Adrenal gland (tissue), 12 donors: Measurements from ENCODE around the gene GPBAR1. TPM values are rescaled to one million over a fixed set of nuclear protein-coding genes. Genes with fewer than 3 reads are reported as not detected.

ENCODE experiments used
- DNase-seq, 7 donors: peaks; one replicate each; pipeline ENCODE4 v3.0.0-alpha.2; 2019 to 2020
- H3K27ac ChIP-seq, 5 donors: fragments of 200-600 bp; sonication (generic) in 4 of 5; 1 replicate in 3 of 5; 2 replicates in 2 of 5; pipeline versions ENCODE4 v1.5.1 to v1.8.0; 2016 to 2020; ENCODE audit warnings: mild to moderate bottlenecking in 1 of 5
- H3K27me3 ChIP-seq: fragments of 200-600 bp; 2 replicates; pipeline ENCODE4 v1.8.0; 2021
- H3K36me3 ChIP-seq, 2 donors: fragments of 200-600 bp; replicated peaks in 1 of 2; 1 replicate in 1 of 2; 2 replicates in 1 of 2; pipeline versions ENCODE4 v1.5.1 to v1.8.0; 2018 to 2022
- H3K4me1 ChIP-seq, 2 donors: fragments of 200-600 bp; replicated peaks in 1 of 2; 1 replicate in 1 of 2; 2 replicates in 1 of 2; pipeline versions ENCODE4 v1.5.1 to v1.8.0; 2018 to 2021
- H3K4me3 ChIP-seq, 4 donors: fragments of 200-600 bp; sonication (generic) in 3 of 4; one replicate each; pipeline ENCODE4 v1.5.1; 2016 to 2018
- H3K9me3 ChIP-seq, 3 donors: fragments of 200-600 bp; sonication (generic) in 1 of 3; replicated peaks in 1 of 3; 1 replicate in 2 of 3; 2 replicates in 1 of 3; pipeline versions ENCODE4 v1.5.1 to v1.8.0; 2016 to 2021
- CTCF ChIP-seq, 6 experiments: fragments of 450-650 bp in 4 of 6; fragments of 200-600 bp in 2 of 6; sonication (generic) in 1 of 6; IDR thresholded peaks; 1 replicate in 5 of 6; 2 replicates in 1 of 6; pipeline versions ENCODE4 v1.5.1 to v1.8.0; 2016 to 2021; ENCODE audit warnings: antibody characterized with exemption in 6 of 6, mild to moderate bottlenecking in 2 of 6, moderate library complexity in 1 of 6
- POLR2A ChIP-seq, 2 donors: fragments of 450-650 bp; IDR thresholded peaks; one replicate each; pipeline ENCODE4 v1.6.1; 2017; ENCODE audit warnings: antibody characterized with exemption in 2 of 2, mild to moderate bottlenecking in 2 of 2, moderate library complexity in 1 of 2
- WGBS, 4 donors: extraction: QIAGEN DNeasy Blood & Tissue Kit in 2 of 4; methylation state at CpG; one replicate each; pipeline versions ENCODE4 v1.1.5 to v1.1.7; 2013 to 2017; 5-methylcytosine and 5-hydroxymethylcytosine counted together
- intact Hi-C, 2 donors: fragments of 100-400 bp; cut with DNase I; formaldehyde crosslinking; loops; one replicate each; pipeline versions ENCODE4 v1.14.1 to v1.15.0; 2022 to 2023
- polyA plus RNA-seq, 3 donors: library from polyadenylated mRNA; stranded (reverse); fragments of 200-250 nt in 2 of 3; fragments of 350-450 nt in 1 of 3; fragmentation: Illumina TruSeq in 1 of 3; extraction: RNeasy Lipid Tissue Mini Kit (QIAGEN cat#74804) in 1 of 3; gene quantifications; one replicate each; pipeline ENCODE4 v1.2.3, GENCODE V29; 2013 to 2014
- total RNA-seq, 9 donors: library from RNA; depleted of rRNA in 4 of 9; stranded (reverse); fragments of >200 nt in 4 of 9; fragments of 120-200 nt in 1 of 9; fragmentation: NEBNext Ultra II Directional in 1 of 9; extraction: Animal tissue kit (Norgen Biotek cat#: 25700) in 1 of 9; gene quantifications; one replicate each; pipeline versions ENCODE4 v1.1.0 to v1.2.4, GENCODE V29; 2013 to 2023
- donor health status: healthy with polysubstance abuse.
- donor health status: Bipolar disorder and iron deficiency.
- donor health status: DM: yes; HTN: yes; CAD: no.
- donor health status: DM: no; HTN: no; CAD: no.
- donor health status: DM: no; HTN: no; CAD: no.
- donor health status: DM: yes; HTN: yes; CAD: no.

The GPBAR1 gene
- total and polyA plus RNA-seq, 12 donors: 0.11 to 15.3 (median 2.9) TPM

GRCh38 chr2:218282173-218282991 is 21.6 kb downstream of the GPBAR1 start:
- H3K4me3 ChIP-seq: no peak overlapping the region
- peaks cover 59 to 63% of the 10 kb centered on the region in 2 donors for H3K4me1 ChIP-seq
- H3K27me3 ChIP-seq: no peaks in the 10 kb centered on the region
- peak in 6 of 7 donors; percentile 60 to 77 (median 69) for DNase-seq
- H3K27ac ChIP-seq: peak overlapping the region; percentile 73 to 97 (median 90)
- H3K36me3 ChIP-seq: peaks cover 0 to 55% of the 10 kb centered on the region in 2 donors
- WGBS, 4 donors: 31 to 50% (median 49%) methylated on average over 11 to 17 of the region's 17 CpGs
- TF ChIP-seq CTCF (IDR thresholded peaks at IDR 0.05): no peak
- TF ChIP-seq POLR2A (IDR thresholded peaks at IDR 0.05): peak in 1 of 2 donors; percentile 10
- H3K9me3 ChIP-seq: no peaks in the 10 kb centered on the region
- intact Hi-C loops: no loop called here

DNA sequence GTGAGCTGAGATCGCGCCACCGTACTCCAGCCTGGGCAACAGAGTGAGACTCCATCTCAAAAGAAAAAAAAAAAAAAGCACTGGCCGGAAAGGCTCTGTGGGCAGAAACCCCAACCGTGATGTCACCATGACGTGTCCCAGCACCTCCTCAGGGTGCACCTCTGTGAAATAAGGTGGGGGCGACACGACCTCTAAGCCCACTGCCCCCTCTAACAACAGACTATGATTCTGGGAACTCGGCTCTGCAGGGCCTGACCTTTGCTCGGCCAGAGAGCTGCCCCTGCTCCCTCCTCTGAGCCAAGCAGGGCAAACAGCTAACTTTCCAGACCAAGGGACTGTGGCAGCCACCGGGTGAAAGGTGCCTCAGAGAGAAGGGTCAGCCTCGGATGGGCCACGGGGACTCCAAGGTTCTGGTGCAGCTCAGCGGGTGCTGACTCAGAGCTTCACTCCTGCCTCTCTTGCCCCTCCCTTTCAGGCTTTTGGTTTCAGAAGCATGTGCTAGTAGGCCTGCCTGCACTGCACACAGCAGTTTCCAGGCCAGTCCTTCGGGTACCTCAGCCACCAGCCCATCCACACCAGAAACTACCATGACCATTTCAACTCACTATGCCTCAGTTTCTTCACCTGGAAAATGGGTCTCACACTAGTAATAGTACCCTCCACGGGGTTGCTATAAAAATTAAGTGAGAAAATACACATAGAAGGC is 23.4 kb downstream of the GPBAR1 start:
- Histone ChIP-seq H3K27me3 (no peaks in the 10 kb centered on the region), H3K4me1 (peaks cover 64 to 81% of the 10 kb centered on the region in 2 donors), H3K27ac (peak overlapping the region; percentile 67 to 97 (median 90)), H3K36me3 (peaks cover 0 to 36% of the 10 kb centered on the region in 2 donors), H3K9me3 (no peaks in the 10 kb centered on the region), H3K4me3 (no peak overlapping the region)
- TF ChIP-seq POLR2A (IDR thresholded peaks at IDR 0.05) (peak in 1 of 2 donors; percentile 55), CTCF (IDR thresholded peaks at IDR 0.05) (no peak)
- 41 to 53% (median 47%) methylated on average over 10 to 16 of the region's 16 CpGs for WGBS, 4 donors
- intact Hi-C loops: no loop called here
- DNase-seq: peak; percentile 83 to 94 (median 91)

DNA sequence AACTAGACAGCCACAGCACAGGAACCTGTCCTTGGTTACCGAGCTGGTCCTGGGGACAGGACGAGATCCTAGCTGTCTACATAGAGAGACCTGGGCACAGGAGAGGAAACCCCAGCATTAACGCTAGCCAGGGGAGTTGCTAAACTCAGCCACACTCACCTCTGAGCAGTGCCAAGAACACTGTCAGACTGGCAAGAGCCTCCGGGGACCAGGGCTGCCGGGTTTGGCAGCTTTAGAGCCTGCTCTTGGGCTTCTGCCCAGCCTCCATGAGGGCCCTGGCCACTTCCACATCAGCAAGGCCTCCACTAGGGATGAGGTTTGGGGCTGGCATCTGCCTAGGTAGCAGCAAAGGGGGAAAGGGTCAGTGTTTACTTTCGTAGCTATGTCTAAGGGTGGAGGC is 24.8 kb downstream of the GPBAR1 start:
- H3K9me3 ChIP-seq: no peaks in the 10 kb centered on the region
- 17 to 26% (median 18%) methylated on average over 1 to 6 of the region's 6 CpGs for WGBS, 4 donors
- peak overlapping the region in 1 of 4 donors; percentile 58 for H3K4me3 ChIP-seq
- peak overlapping the region; percentile 67 to 97 (median 90) for H3K27ac ChIP-seq
- peak; percentile 79 to 92 (median 91) for DNase-seq
- peak in 1 of 2 donors; percentile 59 for TF ChIP-seq POLR2A (IDR thresholded peaks at IDR 0.05)
- no peak for TF ChIP-seq CTCF (IDR thresholded peaks at IDR 0.05)
- intact Hi-C loops: no loop called here
- H3K4me1 ChIP-seq: peaks cover 75 to 94% of the 10 kb centered on the region in 2 donors
- H3K27me3 ChIP-seq: no peaks in the 10 kb centered on the region
- H3K36me3 ChIP-seq: peaks cover 0 to 23% of the 10 kb centered on the region in 2 donors
